ENCODE measurements around the gene RPS28. TPM values are rescaled to one million over a fixed set of nuclear protein-coding genes. Genes with fewer than 3 reads are reported as not detected.
A peak's percentile ranks its signal among the peaks of the same experiment; 100 is the strongest.

Gene RPS28
- total RNA-seq, 1 donor from 2014 or later: 1,057 TPM

DNA sequence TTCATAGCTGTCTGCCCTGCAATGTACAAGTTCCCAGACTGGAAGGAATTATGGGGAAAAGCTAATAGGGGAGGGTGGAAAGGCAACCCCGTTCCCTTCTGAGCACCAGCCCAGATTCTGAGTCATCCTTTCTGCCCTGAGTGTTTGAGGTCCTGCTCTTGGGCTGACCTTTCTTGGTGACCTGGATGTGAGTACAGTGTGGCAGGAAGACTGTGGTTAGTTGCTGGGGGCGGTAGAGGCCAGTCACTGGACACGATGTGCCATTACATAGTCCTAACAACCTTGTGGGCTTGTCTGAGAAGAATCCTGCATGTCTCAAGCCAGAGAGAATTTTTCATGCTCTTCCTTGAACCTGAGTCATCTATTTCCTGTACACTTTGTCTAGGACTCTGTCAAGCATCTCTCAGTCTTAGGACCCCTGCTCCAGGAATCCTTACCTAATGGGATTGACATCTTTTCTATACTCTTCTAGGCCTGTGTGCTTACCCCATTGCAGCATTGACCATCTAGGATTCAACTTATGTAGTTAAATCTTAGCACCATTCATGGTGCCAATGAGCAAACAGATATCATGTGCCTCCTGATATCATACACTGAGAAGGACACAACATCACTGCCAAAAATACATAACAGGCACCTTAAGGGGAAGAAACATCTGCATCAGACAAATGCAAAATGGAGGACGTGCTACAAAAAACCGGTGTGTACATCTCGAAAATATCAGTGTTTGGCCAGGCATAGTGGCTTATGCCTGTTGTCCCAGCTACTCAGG is 34.5 kb downstream of the RPS28 start:
- no peak for DNase-seq (ENCODE audit: low spot score)
- peaks cover 2% of the 10 kb centered on the region for H3K36me3 Mint-ChIP-seq (ENCODE audit: low read depth)
- no peaks in the 10 kb centered on the region for H3K27me3 Mint-ChIP-seq (ENCODE audit: low read depth)
- peak overlapping the region; percentile 92 for H3K27ac Mint-ChIP-seq (ENCODE audit: unreplicated experiment)
- TF ChIP-seq, protein P1, sequence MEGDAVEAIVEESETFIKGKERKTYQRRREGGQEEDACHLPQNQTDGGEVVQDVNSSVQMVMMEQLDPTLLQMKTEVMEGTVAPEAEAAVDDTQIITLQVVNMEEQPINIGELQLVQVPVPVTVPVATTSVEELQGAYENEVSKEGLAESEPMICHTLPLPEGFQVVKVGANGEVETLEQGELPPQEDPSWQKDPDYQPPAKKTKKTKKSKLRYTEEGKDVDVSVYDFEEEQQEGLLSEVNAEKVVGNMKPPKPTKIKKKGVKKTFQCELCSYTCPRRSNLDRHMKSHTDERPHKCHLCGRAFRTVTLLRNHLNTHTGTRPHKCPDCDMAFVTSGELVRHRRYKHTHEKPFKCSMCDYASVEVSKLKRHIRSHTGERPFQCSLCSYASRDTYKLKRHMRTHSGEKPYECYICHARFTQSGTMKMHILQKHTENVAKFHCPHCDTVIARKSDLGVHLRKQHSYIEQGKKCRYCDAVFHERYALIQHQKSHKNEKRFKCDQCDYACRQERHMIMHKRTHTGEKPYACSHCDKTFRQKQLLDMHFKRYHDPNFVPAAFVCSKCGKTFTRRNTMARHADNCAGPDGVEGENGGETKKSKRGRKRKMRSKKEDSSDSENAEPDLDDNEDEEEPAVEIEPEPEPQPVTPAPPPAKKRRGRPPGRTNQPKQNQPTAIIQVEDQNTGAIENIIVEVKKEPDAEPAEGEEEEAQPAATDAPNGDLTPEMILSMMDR (IDR thresholded peaks at IDR 0.05): peak; percentile 39
- no peak overlapping the region for H3K4me3 Mint-ChIP-seq (ENCODE audit: unreplicated experiment)
- peaks cover 48% of the 10 kb centered on the region for H3K4me1 Mint-ChIP-seq (ENCODE audit: low read depth)
- H3K9me3 Mint-ChIP-seq (ENCODE audit: low read depth): peaks cover 5% of the 10 kb centered on the region

DNA sequence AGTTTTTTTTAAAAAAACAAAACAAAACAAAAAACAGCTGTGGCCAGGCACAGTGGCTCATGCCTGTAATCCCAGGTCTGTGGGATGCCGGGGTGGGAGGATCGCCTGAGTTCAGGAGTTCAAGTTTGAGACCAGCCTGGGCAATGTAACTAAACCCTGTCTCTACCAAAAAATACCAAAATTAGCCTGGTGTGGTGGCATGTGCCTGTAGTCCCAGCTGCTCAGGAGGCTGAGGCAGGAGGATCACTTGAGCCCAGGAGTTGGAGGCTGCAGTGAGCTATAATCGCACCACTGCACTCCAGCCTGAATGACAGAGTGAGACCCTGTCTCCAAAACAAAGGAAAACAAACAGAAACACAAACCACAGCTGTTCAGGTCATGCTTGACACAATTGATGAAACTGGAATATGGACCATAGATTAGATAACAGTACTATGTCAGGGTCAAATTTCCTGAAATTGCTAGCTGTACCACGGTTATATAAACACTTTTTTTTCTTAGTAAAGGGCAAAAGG is 35.8 kb downstream of the RPS28 start:
- Mint-ChIP-seq H3K27ac (ENCODE audit: unreplicated experiment) (peak overlapping the region; percentile 5), H3K36me3 (ENCODE audit: low read depth) (peaks cover 2% of the 10 kb centered on the region), H3K4me1 (ENCODE audit: low read depth) (peaks cover 46% of the 10 kb centered on the region), H3K27me3 (ENCODE audit: low read depth) (no peaks in the 10 kb centered on the region), H3K4me3 (ENCODE audit: unreplicated experiment) (no peak overlapping the region), H3K9me3 (ENCODE audit: low read depth) (peaks cover 5% of the 10 kb centered on the region)
- TF ChIP-seq, protein P1 (IDR thresholded peaks at IDR 0.05): no peak
- DNase-seq (ENCODE audit: low spot score): no peak

DNA sequence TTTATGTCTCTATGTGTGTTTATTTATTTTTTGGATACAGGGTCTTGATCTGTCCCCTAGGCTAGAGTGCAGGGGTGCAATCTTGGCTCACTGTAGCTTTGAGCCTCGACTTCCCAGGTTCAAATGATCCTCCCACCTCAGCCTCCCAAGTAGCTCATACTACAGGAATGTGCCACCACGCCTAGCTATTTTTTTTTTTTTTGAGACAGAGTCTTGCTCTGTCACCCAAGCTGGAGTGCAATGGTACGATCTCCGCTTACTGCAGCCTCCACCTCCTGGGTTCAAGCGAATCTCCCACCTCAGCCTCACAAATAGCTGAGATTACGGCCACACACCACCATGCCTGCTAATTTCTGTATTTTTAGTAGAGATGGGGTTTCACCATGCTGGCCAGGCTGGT is 37.7 kb downstream of the RPS28 start:
- H3K27me3 Mint-ChIP-seq (ENCODE audit: low read depth): no peaks in the 10 kb centered on the region
- no peak overlapping the region for H3K4me3 Mint-ChIP-seq (ENCODE audit: unreplicated experiment)
- TF ChIP-seq, protein P1 (IDR thresholded peaks at IDR 0.05): no peak
- H3K27ac Mint-ChIP-seq (ENCODE audit: unreplicated experiment): no peak overlapping the region
- H3K36me3 Mint-ChIP-seq (ENCODE audit: low read depth): peaks cover 2% of the 10 kb centered on the region
- peaks cover 52% of the 10 kb centered on the region for H3K4me1 Mint-ChIP-seq (ENCODE audit: low read depth)
- no peak for DNase-seq (ENCODE audit: low spot score)
- H3K9me3 Mint-ChIP-seq (ENCODE audit: low read depth): peaks cover 5% of the 10 kb centered on the region

DNA sequence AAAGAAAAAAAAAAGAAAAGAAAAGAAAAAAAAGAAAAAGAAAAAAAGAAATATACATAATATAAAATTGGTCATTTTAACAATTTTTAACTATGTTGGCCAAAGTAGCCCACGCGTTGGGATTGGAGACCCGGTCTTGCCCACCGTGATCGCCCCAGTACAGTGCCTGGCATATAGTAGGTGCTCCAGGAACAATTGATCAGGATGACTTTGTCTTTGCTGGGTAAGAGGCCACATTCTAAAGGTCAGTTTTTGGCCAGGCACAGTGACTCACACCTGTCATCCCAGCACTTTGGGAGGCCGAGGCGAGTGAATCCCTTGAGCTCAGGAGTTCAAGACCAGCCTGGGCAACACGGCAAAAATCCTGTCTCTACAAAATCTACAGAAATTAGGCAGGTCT is 38.9 kb downstream of the RPS28 start:
- no peak overlapping the region for H3K27ac Mint-ChIP-seq (ENCODE audit: unreplicated experiment)
- H3K4me1 Mint-ChIP-seq (ENCODE audit: low read depth): peaks cover 44% of the 10 kb centered on the region
- H3K27me3 Mint-ChIP-seq (ENCODE audit: low read depth): no peaks in the 10 kb centered on the region
- no peak overlapping the region for H3K4me3 Mint-ChIP-seq (ENCODE audit: unreplicated experiment)
- no peak for DNase-seq (ENCODE audit: low spot score)
- peaks cover 2% of the 10 kb centered on the region for H3K36me3 Mint-ChIP-seq (ENCODE audit: low read depth)
- TF ChIP-seq, protein P1 (IDR thresholded peaks at IDR 0.05): no peak
- peaks cover 5% of the 10 kb centered on the region for H3K9me3 Mint-ChIP-seq (ENCODE audit: low read depth)

- peaks cover 3% of the 10 kb centered on the region for H3K36me3 Mint-ChIP-seq (ENCODE audit: low read depth)
- peak overlapping the region; percentile 100 for H3K27ac Mint-ChIP-seq (ENCODE audit: unreplicated experiment)
- no peaks in the 10 kb centered on the region for H3K9me3 Mint-ChIP-seq (ENCODE audit: low read depth)
- H3K27me3 Mint-ChIP-seq (ENCODE audit: low read depth): no peaks in the 10 kb centered on the region
- peak overlapping the region; percentile 23 for H3K4me3 Mint-ChIP-seq (ENCODE audit: unreplicated experiment)
- TF ChIP-seq, protein P1 (IDR thresholded peaks at IDR 0.05): no peak
- H3K4me1 Mint-ChIP-seq (ENCODE audit: low read depth): peaks cover 46% of the 10 kb centered on the region
- no peak for DNase-seq (ENCODE audit: low spot score)
Measured at GRCh38 chr19:8361921-8362793, 40.9 kb downstream of the RPS28 start.

Data from chondrocyte (in vitro differentiated cells).